ENCODE data around the gene RALA.

RALA gene

GRCh38 chr7:39645482-39646407 is 22.4 kb downstream of the RALA start:
- DNase-seq (ENCODE audit: low spot score), result no peak
- no peak for TF ChIP-seq CTCF (IDR thresholded peaks at IDR 0.05; ENCODE audit: extremely low read depth, missing control alignments)

GRCh38 chr7:39647816-39648215 is 24.4 kb downstream of the RALA start:
- no peak for DNase-seq (ENCODE audit: low spot score)
- no peak for TF ChIP-seq CTCF (IDR thresholded peaks at IDR 0.05; ENCODE audit: extremely low read depth, missing control alignments)

- DNase-seq (ENCODE audit: low spot score), result no peak
- TF ChIP-seq CTCF (IDR thresholded peaks at IDR 0.05; ENCODE audit: extremely low read depth, missing control alignments), result no peak
Measured at GRCh38 chr7:39650676-39651075, 27.3 kb downstream of the RALA start.

- TF ChIP-seq CTCF (IDR thresholded peaks at IDR 0.05; ENCODE audit: extremely low read depth, missing control alignments), result no peak
- DNase-seq (ENCODE audit: low spot score), result no peak
Measured at GRCh38 chr7:39651265-39651664, 27.9 kb downstream of the RALA start.

- DNase-seq (ENCODE audit: low spot score), result no peak
Measured at GRCh38 chr7:39656415-39656814, 33.0 kb downstream of the RALA start.

GRCh38 chr7:39659356-39660013 is 36.1 kb downstream of the RALA start:
- DNase-seq (ENCODE audit: low spot score), result no peak

More at GRCh38 chr7:39656415-39656814, 33.0 kb downstream of the RALA start:
- no peak for TF ChIP-seq CTCF (IDR thresholded peaks at IDR 0.05; ENCODE audit: extremely low read depth, missing control alignments)

More at GRCh38 chr7:39659356-39660013, 36.1 kb downstream of the RALA start:
- no peak for TF ChIP-seq CTCF (IDR thresholded peaks at IDR 0.05; ENCODE audit: extremely low read depth, missing control alignments)
